ENCODE measurements around the gene OR52H1.

OR52H1 gene

GRCh38 chr11:5524756-5525155 lies 23.6 kb downstream of the OR52H1 start:
- CTCF ChIA-PET: no interaction called here
- Histone ChIP-seq H3K36me3 (ENCODE audit: control insufficient read depth in 2 of 2, insufficient read depth in 1 of 2, low read length in 2 of 2) (no peaks in the 10 kb centered on the region), H3K27ac (ENCODE audit: extremely low read depth, low read depth, low read length) (no peak overlapping the region), H3K9me3 (ENCODE audit: control insufficient read depth, insufficient read depth, low read depth, low read length) (no peaks in the 10 kb centered on the region), H3K4me3 (ENCODE audit: low read depth, low read length) (no peak overlapping the region), H3K4me1 (ENCODE audit: control insufficient read depth, insufficient read depth, low read length) (no peaks in the 10 kb centered on the region)
- TF ChIP-seq SCRT2 (tag by site-specific recombination; IDR thresholded peaks at IDR 0.05) (peak; percentile 27; the same call in 1 of the 2 replicates), ZNF140 (tag by site-specific recombination; IDR thresholded peaks at IDR 0.05) (no peak)
- POLR2A ChIA-PET: no interaction called here

- ChIA-PET POLR2A (no interaction called here), CTCF (no interaction called here)
- Histone ChIP-seq H3K4me3 (ENCODE audit: low read depth, low read length) (no peak overlapping the region), H3K27ac (ENCODE audit: extremely low read depth, low read depth, low read length) (no peak overlapping the region), H3K36me3 (ENCODE audit: control insufficient read depth in 2 of 2, insufficient read depth in 1 of 2, low read length in 2 of 2) (no peaks in the 10 kb centered on the region), H3K9me3 (ENCODE audit: control insufficient read depth, insufficient read depth, low read depth, low read length) (no peaks in the 10 kb centered on the region), H3K4me1 (ENCODE audit: control insufficient read depth, insufficient read depth, low read length) (no peaks in the 10 kb centered on the region)
- no peak for TF ChIP-seq KLF9 (tag by site-specific recombination; IDR thresholded peaks at IDR 0.05; ENCODE audit: low read depth)
- TF ChIP-seq ZNF510 (tag by site-specific recombination; IDR thresholded peaks at IDR 0.05; ENCODE audit: insufficient replicate concordance): no peak
- TF ChIP-seq ZNF621 (tag by site-specific recombination; IDR thresholded peaks at IDR 0.05): no peak
- no peak for TF ChIP-seq ZNF785 (tag by site-specific recombination; IDR thresholded peaks at IDR 0.05)
- TF ChIP-seq ZNF174 (tag by site-specific recombination; IDR thresholded peaks at IDR 0.05): no peak
- no peak for TF ChIP-seq ZNF558 (tag by site-specific recombination; IDR thresholded peaks at IDR 0.05)
- no peak for TF ChIP-seq REPIN1 (tag by site-specific recombination; IDR thresholded peaks at IDR 0.05; ENCODE audit: low read depth)
- no peak for TF ChIP-seq ZNF146 (tag by site-specific recombination; IDR thresholded peaks at IDR 0.05)
- TF ChIP-seq ZNF645 (tag by site-specific recombination; IDR thresholded peaks at IDR 0.05): no peak
- TF ChIP-seq ZNF670 (tag by site-specific recombination; IDR thresholded peaks at IDR 0.05; ENCODE audit: low read depth): no peak
- no peak for TF ChIP-seq ZNF398 (tag by site-specific recombination; IDR thresholded peaks at IDR 0.05)
- TF ChIP-seq ZNF362 (tag by site-specific recombination; IDR thresholded peaks at IDR 0.05): no peak
- TF ChIP-seq ZNF112 (tag by site-specific recombination; IDR thresholded peaks at IDR 0.05): no peak
Measured at GRCh38 chr11:5522308-5522707, 26.0 kb downstream of the OR52H1 start.

- H3K36me3 ChIP-seq (ENCODE audit: control insufficient read depth in 2 of 2, insufficient read depth in 1 of 2, low read length in 2 of 2): no peaks in the 10 kb centered on the region
- H3K4me3 ChIP-seq (ENCODE audit: low read depth, low read length): no peak overlapping the region
- no peak overlapping the region for H3K27ac ChIP-seq (ENCODE audit: extremely low read depth, low read depth, low read length)
- H3K9me3 ChIP-seq (ENCODE audit: control insufficient read depth, insufficient read depth, low read depth, low read length): no peaks in the 10 kb centered on the region
- H3K4me1 ChIP-seq (ENCODE audit: control insufficient read depth, insufficient read depth, low read length): no peaks in the 10 kb centered on the region
- POLR2A ChIA-PET: no interaction called here
- CTCF ChIA-PET: no interaction called here
- TF ChIP-seq ZNF223 (tag by site-specific recombination; IDR thresholded peaks at IDR 0.05): no peak
- TF ChIP-seq ZNF311 (tag by site-specific recombination; IDR thresholded peaks at IDR 0.05; ENCODE audit: borderline replicate concordance): no peak
- no peak for TF ChIP-seq ZNF843 (tag by site-specific recombination; IDR thresholded peaks at IDR 0.05)
- TF ChIP-seq ZNF248 (tag by site-specific recombination; IDR thresholded peaks at IDR 0.05): no peak
- TF ChIP-seq ZBTB11 (tag by site-specific recombination; conservative IDR thresholded peaks at IDR 0.05; ENCODE audit: low read depth): no peak
- TF ChIP-seq ZNF621 (tag by site-specific recombination; IDR thresholded peaks at IDR 0.05): no peak
- TF ChIP-seq ZEB2 (tag by site-specific recombination; IDR thresholded peaks at IDR 0.05): no peak
- no peak for TF ChIP-seq ZNF624 (tag by site-specific recombination; IDR thresholded peaks at IDR 0.05)
- no peak for TF ChIP-seq BCL6B (tag by site-specific recombination; IDR thresholded peaks at IDR 0.05)
- no peak for TF ChIP-seq ZNF350 (tag by site-specific recombination; IDR thresholded peaks at IDR 0.05)
- TF ChIP-seq ZFP69B (tag by site-specific recombination; IDR thresholded peaks at IDR 0.05): no peak
Measured at GRCh38 chr11:5521540-5521939, 26.8 kb downstream of the OR52H1 start.
